ENCODE results near the gene MET. TPM values are rescaled to one million over a fixed set of nuclear protein-coding genes. Genes with fewer than 3 reads are reported as not detected.

Gene MET
- total and polyA plus RNA-seq, 8 donors = 2.0 to 23.5 (median 13.4) TPM

GRCh38 chr7:116692401-116693308, 20.7 kb downstream of the MET start:
- no peak for DNase-seq
- 89 to 94% methylated on average over 5 of the region's 5 CpGs for WGBS, 2 donors
- no peak for FAIRE-seq
- intact Hi-C loops (cut with DNase I) = no loop called here
- peaks cover 0 to under 1% (median 0%) of the 10 kb centered on the region in 3 donors for H3K4me1 ChIP-seq
- H3K27me3 ChIP-seq = no peaks in the 10 kb centered on the region
- H3K27ac ChIP-seq = peak overlapping the region in 2 of 4 donors; percentile 6 to 35
- TF ChIP-seq, protein P1, sequence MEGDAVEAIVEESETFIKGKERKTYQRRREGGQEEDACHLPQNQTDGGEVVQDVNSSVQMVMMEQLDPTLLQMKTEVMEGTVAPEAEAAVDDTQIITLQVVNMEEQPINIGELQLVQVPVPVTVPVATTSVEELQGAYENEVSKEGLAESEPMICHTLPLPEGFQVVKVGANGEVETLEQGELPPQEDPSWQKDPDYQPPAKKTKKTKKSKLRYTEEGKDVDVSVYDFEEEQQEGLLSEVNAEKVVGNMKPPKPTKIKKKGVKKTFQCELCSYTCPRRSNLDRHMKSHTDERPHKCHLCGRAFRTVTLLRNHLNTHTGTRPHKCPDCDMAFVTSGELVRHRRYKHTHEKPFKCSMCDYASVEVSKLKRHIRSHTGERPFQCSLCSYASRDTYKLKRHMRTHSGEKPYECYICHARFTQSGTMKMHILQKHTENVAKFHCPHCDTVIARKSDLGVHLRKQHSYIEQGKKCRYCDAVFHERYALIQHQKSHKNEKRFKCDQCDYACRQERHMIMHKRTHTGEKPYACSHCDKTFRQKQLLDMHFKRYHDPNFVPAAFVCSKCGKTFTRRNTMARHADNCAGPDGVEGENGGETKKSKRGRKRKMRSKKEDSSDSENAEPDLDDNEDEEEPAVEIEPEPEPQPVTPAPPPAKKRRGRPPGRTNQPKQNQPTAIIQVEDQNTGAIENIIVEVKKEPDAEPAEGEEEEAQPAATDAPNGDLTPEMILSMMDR (IDR thresholded peaks at IDR 0.05) = no peak
- no peaks in the 10 kb centered on the region for H3K36me3 ChIP-seq
- no peaks in the 10 kb centered on the region for H3K9me3 ChIP-seq
- H3K4me3 ChIP-seq = no peak overlapping the region
- peak in 3 of 4 donors; percentile 39 to 74 (median 74) for ATAC-seq

- Histone ChIP-seq H3K4me1 (peaks cover 0 to 4% (median 0%) of the 10 kb centered on the region in 3 donors), H3K4me3 (no peak overlapping the region), H3K27ac (no peak overlapping the region), H3K9me3 (no peaks in the 10 kb centered on the region), H3K27me3 (no peaks in the 10 kb centered on the region), H3K36me3 (no peaks in the 10 kb centered on the region)
- TF ChIP-seq, protein P1 (IDR thresholded peaks at IDR 0.05) = no peak
- DNase-seq = no peak
- FAIRE-seq = no peak
- intact Hi-C loops (cut with DNase I) = no loop called here
- 58 to 77% methylated on average over 5 of the region's 5 CpGs for WGBS, 2 donors
- no peak for ATAC-seq
These were observed 24.7 kb downstream of the MET start for GRCh38 chr7:116696707-116697106.

DNA sequence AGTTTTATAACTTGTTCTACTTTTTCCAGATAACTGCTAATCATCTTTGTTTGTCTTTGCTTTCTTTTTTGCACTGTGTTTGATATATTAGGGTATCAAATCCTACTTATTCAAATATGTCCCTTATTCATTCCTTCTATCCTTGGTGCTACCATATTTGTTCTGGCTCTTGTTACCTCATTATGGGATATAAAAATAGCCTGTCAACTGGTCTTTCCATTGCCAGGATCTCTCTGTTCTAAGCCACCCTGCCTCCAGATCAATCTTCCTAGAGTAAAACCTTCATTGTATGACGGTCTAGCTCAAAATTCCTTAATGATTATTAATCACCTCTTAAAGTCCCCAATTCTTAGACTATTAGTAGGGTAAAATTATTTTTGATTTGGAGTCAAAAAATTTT, 25.2 kb downstream of the MET start:
- FAIRE-seq = no peak
- no peak for ATAC-seq

DNA sequence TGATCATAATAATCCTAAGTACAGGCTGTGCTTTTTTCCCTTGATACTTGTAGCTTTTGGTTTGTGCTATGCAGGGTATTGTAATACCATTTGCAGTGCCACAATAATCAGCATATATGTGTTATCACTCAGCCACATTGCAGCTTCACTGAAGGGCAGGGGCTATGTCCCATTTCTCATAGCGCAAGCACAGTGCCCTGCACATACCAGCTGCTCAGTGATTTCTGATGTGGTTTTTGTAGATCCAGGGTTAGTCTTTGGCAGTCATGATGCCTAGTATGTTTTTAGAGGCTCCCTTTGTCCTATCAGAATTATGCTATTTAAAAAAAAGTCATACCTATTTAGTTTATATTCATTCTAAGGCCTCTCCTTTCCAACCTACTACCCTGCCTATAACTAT, 25.8 kb downstream of the MET start:
- intact Hi-C loops (cut with DNase I) = no loop called here

More for the DNA sequence above, 25.2 kb downstream of the MET start:
- Histone ChIP-seq H3K4me3 (no peak overlapping the region), H3K4me1 (peaks cover 0 to 4% (median 0%) of the 10 kb centered on the region in 3 donors), H3K27ac (no peak overlapping the region), H3K9me3 (no peaks in the 10 kb centered on the region), H3K36me3 (no peaks in the 10 kb centered on the region), H3K27me3 (no peaks in the 10 kb centered on the region)
- no peak for DNase-seq
- intact Hi-C loops (cut with DNase I) = no loop called here
- TF ChIP-seq, protein P1 (IDR thresholded peaks at IDR 0.05) = no peak
- WGBS, 2 donors = 85 to 96% methylated on average over 1 of the region's 1 CpG

More for the DNA sequence above, 25.8 kb downstream of the MET start:
- TF ChIP-seq, protein P1 (IDR thresholded peaks at IDR 0.05) = no peak
- no peak for DNase-seq
- FAIRE-seq = no peak
- Histone ChIP-seq H3K9me3 (no peaks in the 10 kb centered on the region), H3K36me3 (no peaks in the 10 kb centered on the region), H3K27me3 (no peaks in the 10 kb centered on the region), H3K4me3 (no peak overlapping the region), H3K27ac (no peak overlapping the region), H3K4me1 (peaks cover 0 to 4% (median 0%) of the 10 kb centered on the region in 3 donors)
- ATAC-seq = no peak
- WGBS, 2 donors = 100% methylated on average over 1 of the region's 1 CpG
